K562 (cell line): Measurements from ENCODE around the gene SLC29A4. TPM values are rescaled to one million over a fixed set of nuclear protein-coding genes. Genes with fewer than 3 reads are reported as not detected.
"Not testable (repeated sequence)": the region's sequence is repeated elsewhere in the genome, so short reads cannot be mapped to it uniquely, and the experiment has no call there.

Experiments used
- ATAC-seq: fragments of 200-7000 bp; cut with Tn5 transposase; 3 replicates; pipeline ENCODE4 v1.9.1; 2020; ENCODE audit warnings: moderate library complexity
- BruUV-seq: library from RNA; stranded (reverse); fragments of 400-500 nt; replicated peaks from 2 replicates; lab custom pipeline; 2021; lab: Mats Ljungman, UMichigan
- CTCF ChIA-PET: fragments of 300-600 bp; formaldehyde crosslinking; extraction: SDS; loops from one replicate; lab custom pipeline; 2021; ENCODE audit warnings: low intra/inter-chr PET ratio; lab: Yijun Ruan, JAX
- POLR2A ChIA-PET: fragments of 300-600, 350-650 bp; sonication (Branson Sonifier 250); formaldehyde crosslinking; extraction: SDS; loops from one replicate; lab custom pipeline; 2021; ENCODE audit warnings: antibody characterized with exemption, inconsistent platforms; lab: Yijun Ruan, JAX
- DNase-seq, 4 experiments: peaks; one replicate each; pipeline versions ENCODE4 v3.0.0 to v3.0.0-alpha.2; 2011 to 2018; ENCODE audit warnings: low spot score in 3 of 4, mixed read lengths in 3 of 4; ENCODE audit errors: extremely low read depth in 1 of 4
- FAIRE-seq: peaks from 2 replicates; lab custom pipeline; 2011; peaks lifted over from hg19 to GRCh38; lab: Jason Lieb, UNC
- H2AFZ ChIP-seq: 2 replicates; pipeline ENCODE4 v1.6.0; 2011; ENCODE audit warnings: low read depth, low read length, control low read depth, inconsistent platforms
- H3K27ac ChIP-seq: fragments of 200-600 bp; 3 replicates; pipeline ENCODE4 v1.8.0; 2011; ENCODE audit warnings: low read depth, mild to moderate bottlenecking, control low read depth, inconsistent platforms, low read length, moderate library complexity, mixed read lengths; ENCODE audit errors: extremely low read depth
- H3K27me3 ChIP-seq, 2 experiments: fragments of 300-600 bp in 1 of 2; 2 replicates in 1 of 2; 3 replicates in 1 of 2; pipeline versions ENCODE4 v1.6.0 to v1.8.0; 2011; ENCODE audit warnings: inconsistent platforms in 2 of 2, low read length in 2 of 2, mild to moderate bottlenecking in 1 of 2, mixed read lengths in 1 of 2, moderate library complexity in 1 of 2; ENCODE audit not compliant: control insufficient read depth in 2 of 2, insufficient read depth in 2 of 2
- H3K36me3 ChIP-seq: fragments of 300-600 bp; 3 replicates; pipeline ENCODE4 v1.8.0; 2011; ENCODE audit warnings: mild to moderate bottlenecking, low read length, inconsistent platforms; ENCODE audit not compliant: control insufficient read depth, insufficient read depth
- H3K4me1 ChIP-seq, 2 experiments: fragments of 200-600 bp in 1 of 2; replicated peaks in 1 of 2; 2 replicates in 1 of 2; 3 replicates in 1 of 2; pipeline versions ENCODE4 v1.5.1 to v1.8.0; 2011; ENCODE audit warnings: inconsistent platforms in 2 of 2, low read length in 2 of 2, mild to moderate bottlenecking in 1 of 2, mixed read lengths in 1 of 2, moderate library complexity in 1 of 2; ENCODE audit not compliant: control insufficient read depth in 2 of 2, insufficient read depth in 2 of 2
- H3K4me2 ChIP-seq: 2 replicates; pipeline ENCODE4 v1.6.1; 2011; ENCODE audit warnings: low read length, control low read depth, inconsistent platforms, mixed read lengths; ENCODE audit not compliant: insufficient read depth
- H3K4me3 ChIP-seq: fragments of 200-600 bp; sonication (generic), shearing (Covaris generic); 2 replicates; pipeline ENCODE4 v1.5.1; 2016; ENCODE audit warnings: control low read depth, inconsistent platforms
- H3K79me2 ChIP-seq: fragments of 200-600 bp; 3 replicates; pipeline ENCODE4 v1.8.0; 2011; ENCODE audit warnings: low read length, inconsistent platforms; ENCODE audit not compliant: control insufficient read depth, insufficient read depth
- H3K9ac ChIP-seq, 2 experiments: 2 replicates each; pipeline versions ENCODE4 v1.6.0 to v1.6.1; 2011; ENCODE audit warnings: low read depth in 2 of 2, low read length in 2 of 2, control low read depth in 1 of 2, inconsistent platforms in 1 of 2, mild to moderate bottlenecking in 1 of 2, mixed read lengths in 1 of 2; ENCODE audit not compliant: insufficient read depth in 1 of 2
- H3K9me1 ChIP-seq: one replicate; pipeline ENCODE4 v1.6.0; 2011; ENCODE audit warnings: inconsistent platforms, mild to moderate bottlenecking, low read length, moderate library complexity; ENCODE audit not compliant: control insufficient read depth, insufficient read depth
- H3K9me3 ChIP-seq: replicated peaks from 2 replicates; pipeline ENCODE4 v1.5.1; 2011; ENCODE audit warnings: low read depth, low read length, inconsistent platforms; ENCODE audit not compliant: control insufficient read depth, insufficient read depth
- H4K20me1 ChIP-seq: replicated peaks from 2 replicates; pipeline ENCODE4 v1.6.1; 2011; ENCODE audit warnings: low read length, inconsistent platforms, mixed read lengths; ENCODE audit not compliant: control insufficient read depth, insufficient read depth
- ADNP ChIP-seq: fragments of 200-800 bp; sonication (Bioruptor generic); IDR thresholded peaks from 2 replicates; pipeline ENCODE4 v1.6.1; 2016; ENCODE audit warnings: missing genetic modification characterization, missing compliant biosample characterization
- BRD9 ChIP-seq: fragments of 450-650 bp; IDR thresholded peaks from 2 replicates; pipeline ENCODE4 v1.6.1; 2018; ENCODE audit warnings: low read depth; ENCODE audit not compliant: partially characterized antibody
- CBX3 ChIP-seq, 2 experiments: IDR thresholded peaks; 1 replicate in 1 of 2; 2 replicates in 1 of 2; pipeline ENCODE4 v1.6.1; 2012; ENCODE audit warnings: inconsistent platforms in 2 of 2, low read length in 2 of 2, borderline replicate concordance in 1 of 2, control low read depth in 1 of 2
- HDAC2 ChIP-seq: fragments of 450-650 bp; IDR thresholded peaks from 2 replicates; pipeline ENCODE4 v1.6.1; 2016; ENCODE audit warnings: mild to moderate bottlenecking
- KDM1A ChIP-seq, 2 experiments: fragments of 450-650 bp; IDR thresholded peaks; 2 replicates each; pipeline ENCODE4 v1.6.1; 2016; ENCODE audit warnings: mild to moderate bottlenecking in 2 of 2
- RBM25 ChIP-seq: fragments of 200-400 bp; formaldehyde crosslinking; IDR thresholded peaks from 2 replicates; pipeline ENCODE4 v1.6.1; 2018; ENCODE audit warnings: low read length, low read depth, moderate library complexity; ENCODE audit not compliant: severe bottlenecking
- RCOR1 ChIP-seq, 2 experiments: IDR thresholded peaks; 2 replicates each; pipeline ENCODE4 v1.6.1; 2012; ENCODE audit warnings: low read depth in 2 of 2, low read length in 2 of 2, borderline replicate concordance in 1 of 2, improper control_type of control experiment in 1 of 2
- TCF7 ChIP-seq: sonication (generic); IDR thresholded peaks from 2 replicates; pipeline ENCODE4 v1.6.1; 2016; ENCODE audit warnings: antibody characterized with exemption, borderline replicate concordance
- ZFP36 ChIP-seq: fragments of 150-350 bp; IDR thresholded peaks from 2 replicates; pipeline ENCODE4 v1.6.1; 2018; ENCODE audit warnings: low read length, low read depth; ENCODE audit not compliant: partially characterized antibody
- ZNF165 ChIP-seq: fragments of 250-450 bp; sonication (Bioruptor Pico); IDR thresholded peaks from 2 replicates; pipeline ENCODE4 v1.4.0; 2020; ENCODE audit warnings: borderline replicate concordance
- WGBS: fragments of 100-300 bp; shearing (Covaris generic); methylation state at CpG from one replicate; pipeline ENCODE4 v1.1.6; 2016; ENCODE audit warnings: low coverage, mixed read lengths; ENCODE audit not compliant: insufficient coverage; ENCODE audit errors: missing lambda C conversion rate; 5-methylcytosine and 5-hydroxymethylcytosine counted together
- in situ Hi-C: fragments of 300-500 bp; cut with MboI; formaldehyde crosslinking; loops from 4 replicates; pipeline ENCODE4 v1.15.0; 2018; ENCODE audit warnings: inconsistent platforms, mixed read lengths
- intact Hi-C: fragments of 100-400 bp; cut with micrococcal nuclease; formaldehyde crosslinking; loops from 2 replicates; pipeline ENCODE4 v1.14.2; 2022
- polyA plus RNA-seq, 8 experiments: library from polyadenylated mRNA; depleted of rRNA in 4 of 8; stranded (reverse) in 5 of 8; unstranded in 3 of 8; fragments of >200 nt; fragmentation: Nextera tagmentation in 2 of 8; fragmentation: Illumina TruSeq in 1 of 8; extraction: Ambion mirVana in 2 of 8; extraction: Trizol in 1 of 8; gene quantifications; 2 replicates each; pipeline versions ENCODE4 v1.2.1 to v1.2.3, GENCODE V29; 2011 to 2014; ENCODE audit warnings: inconsistent platforms in 1 of 8, missing spikeins in 1 of 8
- total RNA-seq, 7 experiments: library from RNA; depleted of rRNA in 6 of 7; stranded (reverse); fragments of >200 nt in 6 of 7; fragmentation: Illumina TruSeq in 2 of 7; extraction: Trizol in 2 of 7; gene quantifications; 2 replicates each; pipeline versions ENCODE4 v1.2.1 to v1.2.3, GENCODE V29; 2011 to 2021; ENCODE audit warnings: low replicate concordance in 1 of 7

The SLC29A4 gene
- total and polyA plus RNA-seq, 9 of the 15 experiments (the other 6 are each of a cell fraction or from before 2014, with no cell fraction given), result 0.01 to 1.2 (median 0.37) TPM

- POLR2A ChIA-PET, FAIRE-seq: not testable (repeated sequence)
Observed at GRCh38 chr7:5287373-5287772, 4.6 kb downstream of the SLC29A4 start.

GRCh38 chr7:5287802-5288201 is 5.1 kb downstream of the SLC29A4 start:
- H3K4me3 ChIP-seq, result no peak overlapping the region
- no peaks in the 10 kb centered on the region for H4K20me1 ChIP-seq
- BruUV-seq, result no TSS peak
- ChIA-PET POLR2A (interaction anchor here (0.6 kb wide), 1 partner anchor 96 kb away, joined by 3 read pairs; no protein-coding TSS in a partner anchor), CTCF (no interaction called here)
- H3K9ac ChIP-seq, result peak overlapping the region in 1 of 2 experiments; percentile 20; a peak in 1 of 4 replicates
- H3K9me1 ChIP-seq, result no peaks in the 10 kb centered on the region
- 0 out of 3 replicates have a peak, but pooled peaks of 1 of the 2 experiments have one; percentile 21 for TF ChIP-seq CBX3 (IDR thresholded peaks at IDR 0.05; ENCODE audit: borderline replicate concordance in 1 of 2, low read length in 2 of 2)
- TF ChIP-seq RBM25, result peak; percentile 44
- TF ChIP-seq RCOR1 (IDR thresholded peaks at IDR 0.05; ENCODE audit: borderline replicate concordance in 1 of 2, low read depth in 2 of 2, low read length in 2 of 2), result peak in 1 of 2 experiments; percentile 31; a peak in 1 of 4 replicates
- no peak for TF ChIP-seq ZNF165 (CRISPR knock-in tag)
- no peak for TF ChIP-seq TCF7
- no peak for FAIRE-seq
- no peak overlapping the region for H3K27ac ChIP-seq
- intact Hi-C loops (no loop called here), in situ Hi-C loops (no loop called here)
- H3K9me3 ChIP-seq, result no peaks in the 10 kb centered on the region
- peak; percentile 26 for ATAC-seq
- peaks cover 0 to 34% of the 10 kb centered on the region in 2 experiments; a peak in 2 of 5 replicates for H3K4me1 ChIP-seq
- H3K36me3 ChIP-seq, result no peaks in the 10 kb centered on the region
- H3K27me3 ChIP-seq, result no peaks in the 10 kb centered on the region
- H3K79me2 ChIP-seq, result no peaks in the 10 kb centered on the region
- H3K4me2 ChIP-seq, result no peak overlapping the region
- no peak for DNase-seq
- 62% methylated on average over 18 of the region's 19 CpGs for WGBS
- no peak overlapping the region for H2AFZ ChIP-seq

More at GRCh38 chr7:5287373-5287772, 4.6 kb downstream of the SLC29A4 start:
- H3K9me3 ChIP-seq, in situ Hi-C loops, H3K4me3 ChIP-seq, DNase-seq, intact Hi-C loops, H3K9me1 ChIP-seq, ATAC-seq, CTCF ChIA-PET, H4K20me1 ChIP-seq, BruUV-seq, H2AFZ ChIP-seq, H3K27me3 ChIP-seq, H3K9ac ChIP-seq, H3K27ac ChIP-seq, H3K4me2 ChIP-seq, H3K36me3 ChIP-seq, H3K79me2 ChIP-seq: not testable (repeated sequence)
- peaks cover 0 to 34% of the 10 kb centered on the region in 2 experiments; a peak in 2 of 5 replicates for H3K4me1 ChIP-seq
- WGBS, result 12% methylated on average over 5 of the region's 5 CpGs
- TF ChIP-seq ZFP36 (peak; percentile 50), BRD9 (peak; percentile 34), KDM1A (IDR thresholded peaks at IDR 0.05) (0 out of 4 replicates have a peak, but pooled peaks of 1 of the 2 experiments have one; percentile 13), RBM25 (peak; percentile 73), ADNP (tag) (peak; percentile 37; the same call in 1 of the 2 replicates), HDAC2 (0 out of 2 replicates have a peak, but pooled peaks have one; percentile 21)
